NCI-H345 treated with DMSO at 0.1 percent for 48 hours (cell line): Measurements from ENCODE around the gene TUBA3E.
"Not testable (repeated sequence)": the region's sequence is repeated elsewhere in the genome, so short reads cannot be mapped to it uniquely, and the experiment has no call there.

ENCODE experiments used
- DNase-seq: peaks from one replicate; lab custom pipeline; 2025; ENCODE audit not compliant: unreplicated experiment; lab: John Stamatoyannopoulos, UW

The TUBA3E gene

GRCh38 chr2:130198343-130198742 lies at the start of gene TUBA3E:
Gene TUBA3E (minus strand): TSS chr2:130198439. CDS start chr2:130198360, 79 bp downstream.
- no peak for DNase-seq

DNA sequence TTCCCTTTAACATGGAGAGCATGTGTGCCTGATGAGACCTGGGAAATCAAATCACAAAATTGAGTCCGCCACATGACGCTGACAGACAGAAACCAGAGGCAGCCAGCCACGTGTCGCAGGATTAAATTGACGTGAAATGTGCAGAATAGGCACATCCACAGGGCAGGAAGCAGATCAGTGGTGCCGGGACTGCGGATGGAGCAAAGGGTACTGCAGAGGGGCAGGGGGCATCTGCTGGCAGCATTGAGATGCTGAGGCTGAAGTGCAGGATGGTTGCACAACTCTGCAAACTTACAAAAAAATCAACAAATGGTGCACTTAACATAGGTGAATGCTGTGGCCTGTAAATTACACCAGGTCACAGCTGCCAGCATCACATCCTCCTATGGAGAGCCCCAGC lies 48.2 kb upstream of the TUBA3E start:
- DNase-seq = no peak

- DNase-seq = no peak
These were observed 47.7 kb upstream of the TUBA3E start for GRCh38 chr2:130245976-130246375.

DNA sequence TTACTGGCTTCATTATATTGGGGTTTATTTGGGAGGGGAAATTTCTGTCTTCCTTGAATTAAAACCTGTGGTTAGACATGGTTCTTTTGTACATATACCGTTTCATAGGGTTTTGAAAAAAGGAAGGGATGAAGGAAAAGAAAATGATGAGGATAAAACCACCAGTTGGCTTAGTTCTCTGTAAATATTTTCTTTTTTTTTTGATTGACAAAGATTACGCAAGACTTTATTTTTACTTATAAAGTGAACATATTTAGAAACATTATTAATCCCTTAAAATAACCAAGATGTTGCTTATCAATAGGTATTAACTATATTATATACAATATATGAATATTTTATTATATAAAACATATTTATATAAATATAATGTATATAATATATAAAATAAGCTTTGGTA lies 45.1 kb upstream of the TUBA3E start:
- DNase-seq = no peak

DNA sequence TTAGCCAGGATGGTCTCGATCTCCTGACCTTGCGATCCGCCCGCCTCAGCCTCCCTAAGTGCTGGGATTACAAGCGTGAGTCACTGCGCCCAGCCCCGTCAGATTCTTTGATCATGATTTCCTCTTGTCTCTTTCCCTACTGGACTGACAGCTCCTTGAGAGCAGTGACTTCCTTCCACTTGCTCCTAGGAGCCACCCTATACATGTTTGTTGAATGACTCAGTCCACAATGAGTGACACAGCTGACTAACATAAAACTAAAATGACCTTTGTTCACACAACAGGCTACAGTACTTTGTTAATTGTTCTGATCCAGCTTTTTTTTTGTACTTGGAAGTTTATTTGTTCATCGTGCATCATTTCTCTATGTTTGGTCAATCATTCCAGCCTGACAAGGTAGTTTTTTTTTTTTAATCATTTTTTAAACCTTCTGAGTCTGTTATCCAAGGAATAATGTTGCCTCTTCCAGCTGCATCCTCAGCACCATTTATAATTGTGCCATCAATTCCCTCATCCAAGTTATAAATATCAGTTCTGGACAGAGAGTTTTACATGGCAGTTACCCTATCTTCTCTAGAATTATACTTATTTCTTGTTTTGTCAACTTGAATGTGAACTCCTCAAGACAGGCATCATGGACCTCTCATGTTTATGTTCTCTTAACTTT lies 42.9 kb upstream of the TUBA3E start:
- DNase-seq = no peak

DNA sequence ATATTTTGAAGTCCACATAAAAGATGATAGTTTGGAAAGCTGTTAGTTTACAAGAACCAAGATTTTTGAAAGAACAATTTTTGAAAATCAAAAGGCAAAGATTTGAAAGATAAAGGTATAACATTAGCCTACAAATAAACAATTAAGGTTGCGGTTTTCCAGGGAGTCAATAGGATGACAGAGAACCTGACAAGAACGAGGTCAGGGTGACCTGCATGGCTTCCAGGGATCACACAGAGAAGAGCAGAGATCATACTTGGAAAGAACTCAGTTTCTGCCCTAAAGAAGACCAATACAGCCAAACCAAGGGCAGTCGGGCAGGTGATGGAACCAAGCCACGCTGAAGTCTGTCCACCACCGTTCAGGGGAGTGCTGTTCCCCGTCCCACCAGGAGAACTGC lies 41.3 kb upstream of the TUBA3E start:
- DNase-seq = not testable (repeated sequence)

DNA sequence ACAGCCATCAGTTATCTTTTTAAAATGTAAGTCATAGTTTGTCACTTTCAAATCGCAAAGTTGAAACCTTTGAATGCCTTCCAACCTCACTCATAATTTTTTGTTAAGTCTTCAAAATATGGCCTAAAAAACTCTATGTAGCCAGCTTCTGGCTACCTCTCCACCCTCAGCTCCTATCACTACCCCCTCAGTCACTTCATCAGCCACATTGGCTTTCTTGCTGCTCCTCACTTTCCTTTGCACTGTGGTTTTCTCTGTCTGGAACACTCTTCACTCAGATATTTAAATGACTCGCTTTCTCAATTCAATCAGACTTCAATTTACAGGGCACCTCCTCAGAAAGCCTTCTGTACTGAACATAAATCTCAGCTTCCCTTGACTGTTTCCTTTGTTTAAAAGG lies 34.8 kb upstream of the TUBA3E start:
- DNase-seq = not testable (repeated sequence)

- DNase-seq = no peak
These were observed 33.4 kb upstream of the TUBA3E start for GRCh38 chr2:130231656-130232055.

- DNase-seq = not testable (repeated sequence)
These were observed 32.7 kb upstream of the TUBA3E start for GRCh38 chr2:130230907-130231306.

GRCh38 chr2:130230376-130230775 lies 32.1 kb upstream of the TUBA3E start:
- DNase-seq = not testable (repeated sequence)

- DNase-seq = not testable (repeated sequence)
These were observed 30.9 kb upstream of the TUBA3E start for GRCh38 chr2:130229161-130229510.

GRCh38 chr2:130228467-130229160 lies 30.4 kb upstream of the TUBA3E start:
- not testable (repeated sequence) for DNase-seq

DNA sequence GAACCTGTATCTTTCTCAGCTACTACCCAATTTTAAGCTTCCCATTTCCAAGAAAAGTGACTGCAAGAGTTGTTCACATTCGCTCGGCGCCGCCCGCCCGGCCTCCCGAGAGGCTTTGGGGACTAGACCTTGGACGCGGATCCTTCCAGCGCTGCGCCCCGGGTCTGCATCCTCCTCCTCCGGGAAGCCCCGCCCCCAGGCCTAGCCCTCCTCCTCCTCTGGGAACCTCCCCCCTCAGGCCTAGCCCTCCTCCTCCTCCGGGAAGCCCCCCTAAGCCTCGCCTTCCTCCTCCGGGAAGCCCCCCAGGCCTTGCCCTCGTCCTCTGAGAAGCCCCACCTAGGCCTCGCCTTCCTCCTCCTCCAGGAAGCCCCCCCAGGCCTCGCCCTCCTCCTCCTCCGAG lies 29.8 kb upstream of the TUBA3E start:
- not testable (repeated sequence) for DNase-seq

DNA sequence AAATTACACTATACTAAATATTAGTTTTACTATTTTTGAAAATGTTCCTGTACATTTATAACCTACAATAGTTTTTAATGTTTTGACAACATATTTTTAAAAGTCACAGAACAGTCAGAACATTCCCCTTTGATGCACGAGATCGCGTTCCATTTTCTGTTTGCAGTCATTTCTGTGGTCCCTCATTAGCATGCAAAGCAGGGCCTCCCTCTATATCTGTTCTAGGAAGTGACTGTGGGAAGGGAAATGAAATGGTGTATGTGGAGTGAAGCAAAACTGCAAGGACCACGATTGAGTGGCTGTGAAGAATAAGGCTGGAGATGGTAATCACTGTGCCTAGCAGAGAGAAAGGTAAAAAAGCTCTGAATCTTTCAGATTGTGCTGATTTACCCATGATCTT lies 24.3 kb upstream of the TUBA3E start:
- DNase-seq = not testable (repeated sequence)

GRCh38 chr2:130220505-130220904 lies 22.3 kb upstream of the TUBA3E start:
- DNase-seq = not testable (repeated sequence)

- not testable (repeated sequence) for DNase-seq
These were observed 20.9 kb upstream of the TUBA3E start for GRCh38 chr2:130219147-130219546.

GRCh38 chr2:130207051-130207450 lies 8.8 kb upstream of the TUBA3E start:
- DNase-seq = not testable (repeated sequence)

GRCh38 chr2:130203150-130203549 lies 4.9 kb upstream of the TUBA3E start:
- not testable (repeated sequence) for DNase-seq

GRCh38 chr2:130202518-130202917 lies 4.3 kb upstream of the TUBA3E start:
- peak; percentile 15 for DNase-seq

DNA sequence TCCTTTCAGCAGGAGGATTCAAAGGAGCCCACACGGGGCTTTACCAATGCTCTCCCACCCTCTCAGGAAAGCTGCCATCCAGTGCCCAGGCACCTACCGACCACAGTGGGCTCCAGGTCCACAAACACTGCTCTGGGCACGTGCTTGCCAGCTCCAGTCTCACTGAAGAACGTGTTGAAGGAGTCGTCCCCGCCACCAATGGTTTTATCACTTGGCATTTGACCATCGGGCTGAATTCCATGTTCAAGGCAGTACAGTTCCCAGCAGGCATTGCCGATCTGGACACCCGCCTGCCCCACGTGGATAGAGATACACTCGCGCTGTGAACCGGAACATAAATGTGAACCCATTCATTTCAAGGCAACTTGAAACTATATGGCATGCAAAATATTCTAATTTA lies 2.2 kb downstream of the TUBA3E start:
- DNase-seq = not testable (repeated sequence)

DNA sequence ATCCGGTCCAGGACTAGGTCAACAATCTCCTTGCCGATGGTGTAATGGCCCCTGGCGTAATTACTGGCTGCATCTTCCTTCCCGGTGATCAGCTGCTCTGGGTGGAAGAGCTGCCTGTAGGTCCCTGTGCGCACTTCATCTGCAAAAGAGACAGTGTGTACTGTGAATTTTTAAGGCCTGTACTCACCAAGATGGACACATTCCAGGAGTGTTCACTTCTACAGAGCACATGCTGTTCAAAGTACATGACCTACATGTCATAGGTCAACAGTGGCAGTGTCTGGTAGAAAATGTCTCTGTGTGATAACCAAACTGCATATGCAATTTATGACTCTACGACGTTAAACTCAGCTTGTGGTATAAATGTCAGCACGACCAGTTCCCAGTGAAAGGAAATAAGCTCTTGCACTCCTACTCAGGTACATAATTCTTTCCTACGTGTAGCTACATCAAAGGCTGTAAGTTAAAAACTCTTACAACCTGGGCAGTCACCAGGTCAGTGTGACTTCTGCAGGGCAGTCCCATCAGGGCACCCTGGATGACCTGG lies 3.1 kb downstream of the TUBA3E start:
- not testable (repeated sequence) for DNase-seq

DNA sequence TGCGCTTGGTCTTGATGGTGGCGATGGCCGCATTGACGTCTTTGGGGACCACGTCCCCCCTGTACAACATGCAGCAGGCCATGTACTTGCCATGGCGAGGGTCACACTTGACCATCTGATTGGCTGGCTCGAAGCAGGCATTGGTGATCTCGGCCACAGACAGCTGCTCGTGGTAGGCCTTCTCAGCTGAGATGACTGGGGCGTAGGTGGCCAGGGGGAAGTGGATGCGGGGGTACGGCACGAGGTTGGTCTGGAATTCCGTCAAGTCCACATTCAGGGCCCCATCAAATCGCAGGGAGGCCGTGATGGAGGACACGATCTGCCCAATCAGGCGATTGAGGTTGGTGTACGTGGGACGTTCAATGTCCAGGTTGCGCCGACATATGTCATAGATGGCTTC lies 4.4 kb downstream of the TUBA3E start:
- DNase-seq = not testable (repeated sequence)
